Umbilical cord (tissue), 2 donors: ENCODE data around the gene ZNF25. TPM values are rescaled to one million over a fixed set of nuclear protein-coding genes. Genes with fewer than 3 reads are reported as not detected.
"Not testable (repeated sequence)": the region's sequence is repeated elsewhere in the genome, so short reads cannot be mapped to it uniquely, and the experiment has no call there.

Experiments used
- DNase-seq: peaks from one replicate; pipeline ENCODE4 v3.0.0-alpha.2; 2015; ENCODE audit warnings: low spot score
- total RNA-seq: library from RNA; depleted of rRNA; stranded (reverse); fragments of >200 nt; gene quantifications from one replicate; pipeline ENCODE4 v1.2.3, GENCODE V29; 2014; ENCODE audit warnings: low replicate concordance; ENCODE audit not compliant: insufficient read depth

ZNF25 gene
- total RNA-seq, 1 donor from 2014 or later = 33.2 TPM

DNA sequence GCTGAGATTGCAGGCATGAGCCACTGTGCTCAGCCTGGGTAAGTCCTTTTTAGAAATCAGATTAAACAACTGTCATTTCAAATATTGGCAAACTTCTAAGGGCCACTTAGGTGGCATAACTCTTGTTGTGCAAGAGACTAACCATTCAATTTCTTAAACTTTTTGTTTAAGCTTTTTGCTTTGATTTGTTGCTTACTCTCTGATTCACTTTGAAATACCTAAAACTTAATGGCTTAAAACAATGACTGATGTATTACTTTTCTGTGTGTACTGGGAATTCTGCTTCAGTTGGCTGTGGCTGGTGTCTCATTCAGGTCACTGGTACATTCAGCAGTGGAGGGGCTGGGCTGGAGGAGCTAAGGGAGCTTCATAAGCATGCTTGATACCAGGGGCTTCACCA, 28.9 kb downstream of the ZNF25 start:
- no peak for DNase-seq

DNA sequence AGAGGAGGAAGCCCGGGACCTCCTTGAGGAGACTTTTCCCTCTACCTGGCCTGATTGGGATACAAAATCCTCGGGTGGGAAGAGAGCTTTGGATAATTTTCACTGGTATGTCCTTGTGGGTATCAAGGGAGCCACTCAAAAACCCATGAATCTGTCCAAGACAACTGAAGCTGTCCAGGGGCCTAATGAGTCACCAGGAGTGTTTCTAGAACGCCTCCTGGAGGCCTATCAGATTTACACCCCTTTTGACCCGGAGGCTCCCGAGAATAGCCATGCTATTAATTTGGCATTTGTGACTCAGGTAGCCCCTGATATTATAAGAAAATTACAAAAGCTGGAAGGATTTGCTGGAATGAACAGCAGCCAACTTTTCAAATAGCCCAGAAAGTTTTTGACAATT, 38.6 kb downstream of the ZNF25 start:
- no peak for DNase-seq

DNA sequence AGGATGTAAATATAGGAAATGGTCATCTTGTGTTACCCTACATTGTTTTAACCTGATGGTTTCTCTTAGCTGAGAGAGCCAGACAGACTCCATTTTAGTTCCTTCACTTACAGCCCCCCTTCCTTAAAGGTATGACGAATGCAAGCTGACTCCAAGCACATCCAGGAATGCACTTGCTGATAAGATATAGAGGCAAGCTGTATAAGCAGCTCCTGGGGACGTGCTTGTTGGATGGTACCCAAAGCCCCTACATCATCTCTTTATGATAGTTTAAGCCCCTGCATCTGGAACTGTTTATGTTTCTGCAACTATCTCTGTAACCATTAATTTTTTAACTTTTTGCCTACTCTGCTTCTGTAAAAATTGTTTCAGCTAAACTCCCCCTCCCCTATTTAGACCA, 41.7 kb downstream of the ZNF25 start:
- peak; percentile 87 for DNase-seq

DNA sequence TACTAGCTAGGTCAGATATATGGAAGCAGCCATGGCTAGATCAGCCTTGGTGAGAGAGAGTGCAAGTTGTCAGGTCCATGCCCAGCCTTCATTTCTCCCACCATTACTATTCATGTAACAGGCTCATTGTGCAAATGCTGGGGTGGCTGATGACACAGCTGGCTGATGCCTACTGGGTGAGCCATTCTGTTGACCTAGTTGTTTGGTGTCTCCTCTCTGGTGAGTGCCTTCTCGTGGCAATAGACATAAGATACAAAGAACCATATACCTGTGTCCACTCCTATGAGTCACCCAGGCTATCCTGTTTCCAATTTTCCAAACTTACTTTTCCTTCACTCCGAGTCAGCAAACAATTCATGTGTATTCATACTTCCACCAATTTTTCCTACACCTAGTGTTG, 46.0 kb downstream of the ZNF25 start:
- no peak for DNase-seq

DNA sequence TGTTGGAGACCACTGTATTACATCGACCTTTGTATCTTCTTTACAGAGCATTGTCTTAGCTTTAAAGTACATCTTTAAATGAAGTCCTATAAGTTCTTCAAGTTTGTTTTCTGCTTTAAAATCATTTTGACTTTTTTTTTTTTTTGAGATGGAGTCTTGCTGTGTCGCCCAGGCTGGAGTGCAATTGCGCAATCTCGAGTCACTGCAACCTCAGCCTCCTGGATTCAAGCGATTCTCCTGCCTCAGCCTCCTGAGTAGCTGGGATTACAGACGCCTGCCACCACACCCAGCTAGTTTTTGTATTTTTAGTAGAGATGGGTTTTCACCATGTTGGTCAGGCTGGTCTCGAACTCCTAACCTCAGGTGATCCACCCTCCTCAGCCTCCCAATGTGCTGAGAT, 68.3 kb downstream of the ZNF25 start:
- not testable (repeated sequence) for DNase-seq

DNA sequence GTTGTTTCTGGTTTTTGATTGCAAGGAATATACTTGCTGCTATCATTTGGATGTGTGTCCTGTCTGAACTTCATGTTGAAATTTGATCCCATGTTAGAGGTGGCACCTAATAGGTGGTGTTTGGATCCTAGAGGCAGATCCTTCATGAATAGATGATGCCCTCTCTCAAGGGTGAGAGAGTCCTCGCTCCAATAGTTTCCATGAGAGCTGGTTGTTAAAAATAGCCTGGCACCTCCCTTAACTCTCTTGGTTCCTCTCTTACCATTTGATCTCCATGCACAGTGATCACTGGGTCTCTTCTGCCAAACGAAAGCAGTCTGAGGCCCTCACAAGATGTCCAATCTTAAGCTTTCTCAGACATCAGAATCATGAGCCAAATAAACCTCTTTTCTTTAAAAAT, 70.1 kb downstream of the ZNF25 start:
- DNase-seq = no peak

Other genes starting within 250 kb of the ZNF25 start
- 35.9 TPM for gene ZNF248, start 119.0 kb downstream of the ZNF25 start, total RNA-seq
- 37.8 TPM for gene ZNF33A, start 34.0 kb upstream of the ZNF25 start, total RNA-seq
- 31.1 TPM for gene ZNF37A, start 117.7 kb upstream of the ZNF25 start, total RNA-seq